ENCODE results near the gene DRP2.
"Not testable (repeated sequence)": the region's sequence is repeated elsewhere in the genome, so short reads cannot be mapped to it uniquely, and the experiment has no call there.

Gene DRP2

DNA sequence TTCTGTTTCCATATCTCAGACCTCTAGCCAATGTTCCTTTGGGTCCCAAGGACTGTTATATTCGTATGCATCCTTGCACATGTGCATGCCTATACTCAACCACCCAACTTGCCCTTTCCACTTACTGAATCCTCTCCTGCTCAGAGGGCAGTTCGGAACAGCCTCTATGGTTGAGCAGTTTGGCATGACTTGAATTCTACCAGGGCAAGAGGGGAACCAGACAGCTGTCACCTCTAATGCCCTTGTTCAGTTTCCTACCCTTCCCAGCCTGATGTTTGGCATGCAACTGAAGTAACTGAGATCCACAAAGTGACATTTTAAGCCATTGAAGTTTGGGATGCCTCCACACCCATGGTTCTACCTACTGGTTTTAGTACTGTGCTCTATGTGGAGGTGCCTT, 17.5 kb downstream of the DRP2 start:
- FAIRE-seq: no peak

DNA sequence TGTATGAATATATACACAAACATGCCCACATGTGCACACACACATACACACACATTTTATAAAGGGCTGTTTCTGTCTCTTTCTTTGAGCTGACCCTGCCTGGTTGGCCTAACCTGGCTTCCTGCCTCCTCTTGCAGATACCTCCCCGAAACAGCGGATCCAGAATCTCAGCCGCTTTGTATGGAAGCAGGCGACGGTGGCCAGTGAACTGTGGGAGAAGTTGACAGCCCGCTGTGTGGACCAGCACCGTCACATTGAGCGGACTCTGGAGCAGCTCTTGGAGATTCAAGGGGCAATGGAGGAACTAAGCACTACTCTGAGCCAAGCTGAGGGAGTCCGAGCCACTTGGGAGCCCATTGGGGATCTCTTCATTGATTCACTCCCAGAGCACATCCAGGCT, 21.9 kb downstream of the DRP2 start:
- FAIRE-seq: no peak

DNA sequence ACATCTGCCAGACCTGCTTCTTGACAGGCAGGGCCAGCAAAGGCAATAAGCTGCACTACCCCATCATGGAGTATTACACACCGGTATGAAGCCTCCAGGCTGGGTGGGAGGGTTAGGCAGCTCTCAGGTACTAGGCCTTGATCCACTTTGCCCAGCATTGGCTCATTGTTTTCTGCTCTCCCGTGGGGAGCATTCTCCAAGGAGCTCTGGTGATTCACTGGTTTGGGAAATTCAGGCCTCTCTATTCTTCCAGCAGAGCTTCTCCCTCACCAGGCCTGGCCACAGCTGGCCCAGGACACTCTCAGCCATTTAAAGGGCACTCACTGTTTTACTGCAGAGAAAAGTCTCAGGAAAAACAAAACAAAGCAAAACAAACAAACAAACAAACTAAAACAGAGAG, 33.0 kb downstream of the DRP2 start:
- no peak for FAIRE-seq

GRCh38 chrX:101257448-101258258, 38.1 kb downstream of the DRP2 start:
- no peak for FAIRE-seq

GRCh38 chrX:101258259-101258581, 38.6 kb downstream of the DRP2 start:
- FAIRE-seq: no peak

GRCh38 chrX:101260435-101260834, 40.8 kb downstream of the DRP2 start:
- no peak for FAIRE-seq

- FAIRE-seq: no peak
These were observed 43.0 kb downstream of the DRP2 start for GRCh38 chrX:101262590-101262989.

DNA sequence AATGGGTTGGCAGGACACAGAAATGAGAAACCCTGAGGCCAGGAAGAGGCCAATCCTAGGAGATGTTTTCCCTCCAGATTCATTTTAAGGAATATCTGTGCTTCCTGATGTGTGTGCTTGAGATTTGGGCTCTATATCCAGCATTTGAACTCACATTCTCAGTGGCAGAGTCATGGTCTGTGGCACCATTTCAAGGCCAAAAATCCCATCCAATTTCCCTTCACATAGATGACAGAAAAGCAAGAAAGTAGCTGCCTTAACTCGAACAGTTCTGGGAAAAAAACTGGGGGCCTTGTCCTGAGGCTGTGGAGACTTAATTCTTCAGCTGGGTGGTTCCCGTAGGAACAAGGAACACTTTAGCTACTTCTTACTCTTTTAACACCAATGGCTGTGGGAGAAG, 44.2 kb downstream of the DRP2 start:
- FAIRE-seq: no peak

- no peak for FAIRE-seq
These were observed 46.4 kb downstream of the DRP2 start for GRCh38 chrX:101265869-101266428.

DNA sequence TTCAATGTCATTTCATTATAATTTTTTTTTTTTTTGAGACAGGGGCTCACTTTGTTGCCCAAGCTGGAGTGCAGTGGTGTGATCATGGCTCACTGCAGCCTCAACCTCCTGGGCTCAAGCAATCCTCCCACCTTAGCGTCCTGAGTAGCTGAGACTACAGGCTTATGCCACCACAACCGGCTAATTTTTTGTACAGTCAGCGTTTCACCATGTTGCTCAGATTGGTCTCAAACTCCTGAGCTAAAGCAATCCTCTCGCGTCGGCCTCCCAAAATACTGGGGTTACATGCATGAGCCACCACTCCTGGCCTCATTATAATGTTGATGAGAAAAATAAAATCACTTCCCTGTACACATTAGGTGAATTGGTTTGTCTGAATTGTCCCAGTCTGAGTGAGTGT, 54.6 kb downstream of the DRP2 start:
- FAIRE-seq: no peak

- no peak for FAIRE-seq
These were observed 56.7 kb downstream of the DRP2 start for GRCh38 chrX:101276238-101276637.

DNA sequence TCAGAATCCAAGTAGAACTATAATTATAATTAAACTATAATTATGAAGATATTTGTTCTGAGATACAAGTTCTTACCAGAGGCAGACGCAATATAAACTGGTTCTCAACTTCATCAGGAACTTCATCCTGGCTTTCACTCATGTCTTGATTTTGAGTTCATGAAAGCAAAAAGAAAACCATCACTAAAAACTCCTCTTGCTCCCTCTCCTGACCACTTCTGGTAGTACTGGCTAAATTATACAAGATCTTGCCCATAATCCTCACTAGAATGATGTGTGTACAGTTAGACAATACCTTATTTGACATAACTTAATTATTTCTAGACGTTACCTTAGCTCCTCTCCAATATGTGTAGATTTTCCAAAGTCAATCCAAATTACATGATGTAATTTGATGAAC, 67.8 kb downstream of the DRP2 start:
- peak; percentile 31 for FAIRE-seq

GRCh38 chrX:101290957-101291603, 71.5 kb downstream of the DRP2 start, which contains the start of gene TAF7L:
Gene TAF7L (minus strand): TSS chrX:101291334. CDS start chrX:101287543, 3,791 bp downstream.
- no peak for FAIRE-seq

DNA sequence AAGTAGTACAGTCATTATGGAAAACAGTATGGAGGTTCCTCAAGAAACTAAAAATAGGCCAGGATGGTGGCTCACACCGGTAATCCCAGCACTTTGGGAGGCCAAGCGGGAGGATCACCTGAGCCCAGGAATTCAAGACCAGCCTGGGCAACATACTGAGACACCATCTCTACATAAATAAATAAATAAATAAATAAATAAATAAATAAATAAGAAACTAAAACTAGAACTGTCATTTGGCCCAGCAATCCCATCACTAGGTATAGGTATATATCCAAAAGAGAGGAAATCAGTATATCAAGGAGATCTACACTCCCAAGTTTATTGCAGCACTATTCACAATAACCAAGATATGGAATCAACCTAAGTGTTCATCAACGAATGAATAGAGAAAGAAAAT, 76.0 kb downstream of the DRP2 start:
- FAIRE-seq: not testable (repeated sequence)

DNA sequence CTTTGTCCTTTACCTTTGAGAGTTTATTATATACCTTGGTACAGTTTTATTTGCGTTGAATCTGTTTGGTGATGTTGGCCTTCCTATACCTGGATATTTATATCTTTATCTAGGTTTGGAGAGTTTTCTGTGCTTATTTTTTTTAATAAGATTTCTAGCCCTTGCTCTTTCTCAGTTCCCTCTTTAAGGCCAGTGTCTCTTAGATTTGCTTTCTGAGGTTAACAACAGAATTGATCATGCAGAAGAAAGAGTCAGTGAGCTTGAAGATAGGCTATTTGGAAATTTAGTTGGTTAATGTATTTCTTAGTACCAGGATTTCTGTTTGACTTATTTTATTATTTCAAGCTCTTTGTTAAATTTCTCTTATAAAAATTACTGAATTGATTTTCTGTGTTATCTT, 84.2 kb downstream of the DRP2 start:
- no peak for FAIRE-seq

Data from endometrium (tissue), 2 donors.